Measurements from ENCODE around the gene CUX1.

The CUX1 gene

GRCh38 chr7:102068846-102069245 is 251.4 kb downstream of the CUX1 start:
- TF ChIP-seq CTCF (IDR thresholded peaks at IDR 0.05; ENCODE audit: low read depth, low read length) = no peak
- H3K4me3 ChIP-seq (ENCODE audit: low read depth, low read length) = no peak overlapping the region
- no peak for DNase-seq (ENCODE audit: low read depth, low spot score)
- in situ Hi-C loops (cut with HindIII; ENCODE audit: low sequenced_read_pairs) = no loop called here

- no peak overlapping the region for H3K4me3 ChIP-seq (ENCODE audit: low read depth, low read length)
- in situ Hi-C loops (cut with HindIII; ENCODE audit: low sequenced_read_pairs) = no loop called here
- no peak for DNase-seq (ENCODE audit: low read depth, low spot score)
- no peak for TF ChIP-seq CTCF (IDR thresholded peaks at IDR 0.05; ENCODE audit: low read depth, low read length)
Measured at GRCh38 chr7:102069931-102070629, 252.7 kb downstream of the CUX1 start.

- no peak for DNase-seq (ENCODE audit: low read depth, low spot score)
- in situ Hi-C loops (cut with HindIII; ENCODE audit: low sequenced_read_pairs) = no loop called here
- no peak for TF ChIP-seq CTCF (IDR thresholded peaks at IDR 0.05; ENCODE audit: low read depth, low read length)
Measured at GRCh38 chr7:102072003-102072402, 254.6 kb downstream of the CUX1 start.

GRCh38 chr7:102072636-102073209 is 255.3 kb downstream of the CUX1 start:
- no peak for TF ChIP-seq CTCF (IDR thresholded peaks at IDR 0.05; ENCODE audit: low read depth, low read length)
- in situ Hi-C loops (cut with HindIII; ENCODE audit: low sequenced_read_pairs) = no loop called here
- no peak overlapping the region for H3K4me3 ChIP-seq (ENCODE audit: low read depth, low read length)
- DNase-seq (ENCODE audit: low read depth, low spot score) = no peak

More at GRCh38 chr7:102072003-102072402, 254.6 kb downstream of the CUX1 start:
- no peak overlapping the region for H3K4me3 ChIP-seq (ENCODE audit: low read depth, low read length)

- no peak for DNase-seq (ENCODE audit: low read depth, low spot score)
- H3K4me3 ChIP-seq (ENCODE audit: low read depth, low read length) = no peak overlapping the region
- no peak for TF ChIP-seq CTCF (IDR thresholded peaks at IDR 0.05; ENCODE audit: low read depth, low read length)
- in situ Hi-C loops (cut with HindIII; ENCODE audit: low sequenced_read_pairs) = no loop called here
Measured at GRCh38 chr7:102073931-102074880, 256.8 kb downstream of the CUX1 start.

GRCh38 chr7:102075126-102075525 is 257.7 kb downstream of the CUX1 start:
- no peak for DNase-seq (ENCODE audit: low read depth, low spot score)
- in situ Hi-C loops (cut with HindIII; ENCODE audit: low sequenced_read_pairs) = no loop called here
- no peak overlapping the region for H3K4me3 ChIP-seq (ENCODE audit: low read depth, low read length)
- no peak for TF ChIP-seq CTCF (IDR thresholded peaks at IDR 0.05; ENCODE audit: low read depth, low read length)
